ENCODE measurements around the gene PLA2G6.

PLA2G6 gene

GRCh38 chr22:38108561-38109319, 72.9 kb downstream of the PLA2G6 start:
- no peak for DNase-seq

DNA sequence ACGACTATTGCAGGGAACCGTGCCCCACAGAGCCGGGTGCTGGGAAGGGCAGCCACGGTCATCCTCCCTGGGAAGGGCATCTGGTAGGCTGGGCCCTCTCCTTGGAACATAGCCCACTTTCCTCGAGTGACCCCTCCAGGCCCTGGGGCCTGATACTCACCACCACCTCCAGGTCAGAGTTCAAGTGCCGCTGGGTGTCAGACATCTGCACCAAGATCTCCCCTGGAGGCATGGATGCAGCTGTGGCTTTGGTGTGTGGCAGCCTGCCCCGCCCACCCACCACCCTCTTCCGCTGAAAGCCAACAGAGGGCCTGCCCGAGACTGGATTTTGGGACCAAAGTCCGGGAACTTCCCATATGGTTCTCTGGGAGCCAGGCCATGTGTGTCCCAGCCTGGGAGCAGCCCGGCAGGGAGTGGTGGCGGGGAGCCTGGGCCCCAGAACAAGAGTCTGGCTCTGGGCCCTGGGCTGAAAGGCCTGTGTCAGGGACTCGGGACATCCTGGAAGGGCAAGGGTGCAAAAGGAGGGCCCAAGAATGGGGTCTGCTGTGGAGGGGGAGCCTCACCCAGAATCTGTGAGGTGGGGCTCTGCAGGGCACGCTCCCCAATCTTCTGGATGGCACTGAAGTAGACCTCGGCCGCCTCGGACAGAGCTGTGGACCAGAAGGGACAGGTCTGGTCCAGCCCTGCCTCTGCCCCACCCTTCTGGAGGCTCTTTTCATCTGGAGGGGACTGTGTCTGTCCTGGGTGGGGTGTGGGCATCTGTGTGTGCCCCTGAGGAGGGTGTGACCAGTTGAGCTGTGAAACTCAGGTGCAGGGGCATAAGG, 73.7 kb downstream of the PLA2G6 start:
- DNase-seq = no peak

DNA sequence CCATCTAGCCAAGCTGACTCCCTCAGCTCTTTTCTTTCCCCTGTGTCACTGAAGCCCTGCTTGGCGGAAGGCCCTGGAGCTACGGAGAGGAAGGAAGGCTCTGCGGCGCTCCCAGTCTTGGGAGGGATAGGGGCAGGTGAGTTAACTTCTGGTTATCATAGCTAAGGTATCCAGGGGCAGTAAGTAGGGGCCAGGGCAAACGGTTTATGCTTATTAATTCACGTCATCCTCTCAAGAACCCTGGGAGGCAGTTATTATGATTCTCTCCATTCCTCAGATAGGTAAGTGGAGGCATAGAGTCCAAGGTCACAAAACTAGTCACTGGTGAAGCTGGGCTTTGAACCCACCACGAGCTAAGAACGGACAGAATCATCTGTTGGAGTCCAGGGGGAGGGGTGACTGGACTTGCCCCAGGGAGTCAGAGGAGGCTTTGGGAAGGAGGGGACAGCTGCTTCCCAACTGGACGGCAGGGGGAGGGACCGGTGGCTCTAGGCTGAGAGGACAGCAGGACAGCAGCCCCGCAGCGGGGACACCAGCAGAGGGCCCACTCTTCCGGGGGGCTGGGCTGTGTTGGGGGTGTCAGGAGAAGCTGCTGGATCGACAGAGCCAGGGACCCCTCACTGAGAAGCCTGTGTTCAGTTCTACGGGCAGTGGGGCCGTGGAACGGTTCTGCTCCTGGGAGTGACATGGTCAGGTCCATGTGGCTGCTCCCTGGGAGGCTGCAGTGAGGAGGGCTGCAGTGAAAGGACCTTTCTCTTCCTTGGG, 74.6 kb downstream of the PLA2G6 start:
- DNase-seq = no peak

- no peak for DNase-seq
Measured at GRCh38 chr22:38104084-38104483, 77.5 kb downstream of the PLA2G6 start.

GRCh38 chr22:38103641-38104040, 78.0 kb downstream of the PLA2G6 start:
- DNase-seq = no peak

DNA sequence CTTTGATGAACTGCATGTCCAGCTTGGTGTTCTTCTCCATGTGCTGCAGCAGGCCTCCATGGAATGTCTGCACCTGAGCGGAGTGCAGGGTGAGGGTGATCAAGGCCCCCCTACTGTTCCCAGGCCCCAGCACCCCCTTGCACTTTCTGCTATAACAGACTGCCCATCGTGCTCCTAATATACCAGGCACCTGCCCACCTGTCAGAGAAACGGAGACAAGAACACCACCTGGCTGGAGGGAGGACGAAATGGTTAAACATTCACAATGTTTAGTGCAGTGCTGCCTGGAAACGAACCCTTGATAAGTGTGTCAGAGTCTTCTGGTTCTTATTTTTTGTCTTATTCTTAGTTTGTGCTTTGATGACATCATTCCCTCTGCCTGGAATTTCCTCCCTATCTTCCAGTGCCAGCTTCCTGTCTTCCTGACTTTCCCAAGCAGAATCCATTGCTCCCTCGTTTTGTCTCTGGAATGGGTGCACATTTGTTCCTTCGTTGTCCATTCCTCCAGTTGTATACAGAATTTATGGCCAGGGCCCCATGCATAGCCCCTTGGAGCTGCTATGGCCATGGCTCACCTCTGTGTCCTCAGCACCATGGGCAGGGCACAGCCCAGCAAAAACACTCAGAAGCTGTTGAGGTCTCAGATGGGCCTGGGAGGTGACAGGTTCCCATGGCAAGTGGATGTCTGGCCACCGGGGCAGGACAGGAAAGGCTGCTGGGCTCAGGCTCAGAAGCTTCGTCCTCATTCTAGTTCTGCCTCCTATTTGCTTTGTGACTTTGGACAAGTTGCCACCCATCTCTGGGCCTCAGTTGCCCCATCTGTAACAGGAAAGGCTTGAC, 83.0 kb downstream of the PLA2G6 start:
- no peak for DNase-seq

GRCh38 chr22:38097557-38098409, 83.8 kb downstream of the PLA2G6 start:
- DNase-seq = no peak

GRCh38 chr22:38097058-38097457, 84.6 kb downstream of the PLA2G6 start:
- no peak for DNase-seq

GRCh38 chr22:38089474-38089851, 92.2 kb downstream of the PLA2G6 start:
- no peak for DNase-seq

GRCh38 chr22:38088629-38089473, 92.8 kb downstream of the PLA2G6 start:
- no peak for DNase-seq

GRCh38 chr22:38087855-38088254, 93.8 kb downstream of the PLA2G6 start:
- no peak for DNase-seq

- DNase-seq = no peak
Measured at GRCh38 chr22:38086942-38087341, 94.7 kb downstream of the PLA2G6 start.

DNA sequence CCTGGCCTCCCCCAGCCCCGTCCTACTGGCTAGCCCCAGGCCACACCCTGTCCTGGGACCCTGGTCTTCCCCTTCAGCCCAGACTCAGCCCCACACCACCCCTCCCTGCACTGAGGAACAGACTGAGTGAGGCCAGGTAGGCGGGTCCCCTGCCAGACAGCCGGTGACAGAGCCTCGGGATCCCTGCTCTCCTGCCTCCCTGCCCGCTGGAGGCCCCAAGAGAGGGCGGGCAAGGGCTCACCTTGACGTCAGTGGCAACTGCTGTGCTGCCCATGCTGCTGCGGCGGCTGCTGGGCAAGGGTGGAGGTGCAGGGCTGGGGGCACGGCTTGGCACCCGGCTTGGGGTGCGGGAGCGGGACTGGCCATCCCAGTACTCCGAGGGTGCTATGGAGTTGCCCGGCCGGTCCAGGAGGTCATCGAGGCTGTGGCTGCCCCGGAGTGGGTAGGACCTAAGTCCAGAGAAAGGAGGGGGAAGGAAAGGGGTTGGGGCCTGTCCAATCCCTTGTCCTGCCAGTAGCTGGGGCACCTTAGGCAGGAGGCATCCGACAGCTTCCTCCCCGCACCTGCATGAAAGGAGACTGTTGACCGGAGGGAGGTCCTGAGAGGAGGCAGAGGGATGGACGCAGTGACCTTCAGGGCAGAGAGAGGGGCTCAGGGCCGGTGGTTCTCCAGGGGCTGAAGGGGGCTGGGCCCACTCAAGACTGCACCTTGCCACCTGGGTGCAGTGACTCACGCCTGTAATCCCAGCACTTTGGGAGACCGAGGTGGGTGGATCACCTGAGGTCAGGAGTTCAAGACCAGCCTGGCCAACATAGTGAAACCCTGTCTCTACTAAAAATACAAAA, 95.4 kb downstream of the PLA2G6 start:
- no peak for DNase-seq

DNA sequence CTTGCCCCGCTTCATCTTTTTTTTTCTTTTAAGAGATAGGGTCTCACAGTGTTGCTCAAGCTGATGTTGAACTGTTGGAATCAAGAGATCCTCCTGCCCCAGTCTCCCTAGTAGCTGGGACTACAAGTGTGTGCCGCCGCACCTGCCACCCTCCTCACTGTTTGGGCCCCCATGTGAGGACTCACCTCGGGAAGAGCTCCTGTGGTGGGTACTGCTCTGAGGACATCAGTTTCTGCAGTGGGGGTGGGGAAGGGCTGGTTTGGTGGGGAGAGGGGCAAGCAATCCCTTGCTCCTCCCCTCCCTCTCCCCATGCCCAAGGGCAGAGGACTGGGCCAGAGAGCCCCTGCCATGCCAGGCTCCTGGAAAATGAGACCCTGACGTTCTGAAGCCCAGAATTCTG, 96.1 kb downstream of the PLA2G6 start:
- no peak for DNase-seq

DNA sequence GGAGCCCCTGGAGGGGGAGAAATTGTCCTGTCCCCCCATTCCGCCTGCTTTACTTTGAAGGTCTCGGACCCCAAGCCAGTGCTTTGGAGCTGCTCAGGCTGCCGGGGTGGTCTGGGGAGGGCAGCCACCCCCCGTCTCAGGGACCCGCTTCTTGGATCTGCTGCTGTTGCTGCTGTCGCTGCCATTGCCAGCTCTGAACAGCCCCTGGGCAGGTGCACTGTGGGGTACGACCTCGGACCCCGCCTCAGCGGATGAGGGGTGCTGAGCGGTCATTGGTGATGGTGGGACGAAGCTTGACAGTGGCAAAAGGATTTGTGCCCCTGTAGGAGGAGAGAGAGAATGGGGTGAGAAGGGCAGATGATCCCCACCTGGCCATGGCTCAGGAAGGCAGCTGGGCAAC, 96.6 kb downstream of the PLA2G6 start:
- no peak for DNase-seq

GRCh38 chr22:38083931-38084631, 97.5 kb downstream of the PLA2G6 start, which contains the start of gene SLC16A8:
TSS of gene SLC16A8 (minus strand) at chr22:38084184. CDS start at chr22:38082873, 1,311 bp downstream.
- DNase-seq = no peak

GRCh38 chr22:38082986-38083710, 98.5 kb downstream of the PLA2G6 start:
- DNase-seq = no peak

All from NCI-H526 treated with DMSO at 0.1 percent for 48 hours (cell line).